Upper lobe of right lung (tissue), 1 donor: Measurements from ENCODE around the gene PRKCQ. TPM values are rescaled to one million over a fixed set of nuclear protein-coding genes. Genes with fewer than 3 reads are reported as not detected.

ENCODE experiments used
- ATAC-seq: fragments of 200-7000 bp; cut with Tn5 transposase; one replicate; pipeline ENCODE4 v1.9.1; 2020; ENCODE audit warnings: mild to moderate bottlenecking, moderate library complexity
- DNase-seq: peaks from one replicate; pipeline ENCODE4 v3.0.0-alpha.2; 2020
- H3K27ac ChIP-seq: fragments of 200-600 bp; one replicate; pipeline ENCODE4 v1.8.0; 2022
- H3K27me3 ChIP-seq: fragments of 200-600 bp; one replicate; pipeline ENCODE4 v1.8.0; 2022; ENCODE audit warnings: mild to moderate bottlenecking
- H3K36me3 ChIP-seq: fragments of 200-600 bp; one replicate; pipeline ENCODE4 v1.8.0; 2022
- H3K4me1 ChIP-seq: fragments of 200-600 bp; one replicate; pipeline ENCODE4 v1.8.0; 2022
- H3K4me3 ChIP-seq: fragments of 200-600 bp; one replicate; pipeline ENCODE4 v1.8.0; 2022; ENCODE audit warnings: mild to moderate bottlenecking
- H3K9me3 ChIP-seq: fragments of 200-600 bp; one replicate; pipeline ENCODE4 v1.8.0; 2022
- intact Hi-C: fragments of 100-400 bp; cut with DNase I; formaldehyde crosslinking; loops from one replicate; pipeline ENCODE4 v1.11.0; 2022
- total RNA-seq: library from RNA; stranded (reverse); fragmentation: NEBNext Ultra II Directional; extraction: Animal tissue kit (Norgen Biotek cat#: 25700); gene quantifications from one replicate; pipeline ENCODE4 v1.2.1, GENCODE V29; 2021
- TF ChIP-seq, protein P1 (sequence below): fragments of 200-600 bp; IDR thresholded peaks from one replicate; pipeline ENCODE4 v1.8.0; 2022; ENCODE audit warnings: antibody characterized with exemption
- donor health status: DM: no; HTN: yes; CAD: no; lungs with severe emphysema.

PRKCQ gene
- total RNA-seq, 1 donor from 2014 or later = 9.8 TPM

DNA sequence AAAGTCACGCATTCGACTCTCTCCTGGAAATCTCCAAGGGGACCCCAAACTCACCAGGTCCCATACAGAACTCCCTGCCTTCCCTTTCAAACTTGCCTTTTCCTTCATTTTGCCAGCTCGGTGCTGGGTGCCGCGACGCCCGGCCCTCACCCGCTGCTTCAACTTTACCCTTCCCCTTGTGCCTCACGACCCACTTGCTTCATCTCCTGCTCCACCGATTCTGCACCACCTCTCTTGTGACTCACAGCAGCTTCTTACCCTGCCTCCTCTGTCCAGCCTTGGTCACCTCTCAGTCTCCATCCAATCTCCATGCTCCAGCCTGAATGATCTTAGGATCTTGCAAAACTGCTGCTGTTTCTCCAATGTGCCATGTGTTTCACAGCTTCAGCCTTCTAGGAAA lies 59.9 kb downstream of the PRKCQ start:
- intact Hi-C loops = no loop called here
- H3K4me1 ChIP-seq = no peaks in the 10 kb centered on the region
- H3K27me3 ChIP-seq = no peaks in the 10 kb centered on the region
- H3K9me3 ChIP-seq = no peaks in the 10 kb centered on the region
- DNase-seq (no peak), ATAC-seq (peak; percentile 62)
- no peak overlapping the region for H3K4me3 ChIP-seq
- TF ChIP-seq, protein P1, sequence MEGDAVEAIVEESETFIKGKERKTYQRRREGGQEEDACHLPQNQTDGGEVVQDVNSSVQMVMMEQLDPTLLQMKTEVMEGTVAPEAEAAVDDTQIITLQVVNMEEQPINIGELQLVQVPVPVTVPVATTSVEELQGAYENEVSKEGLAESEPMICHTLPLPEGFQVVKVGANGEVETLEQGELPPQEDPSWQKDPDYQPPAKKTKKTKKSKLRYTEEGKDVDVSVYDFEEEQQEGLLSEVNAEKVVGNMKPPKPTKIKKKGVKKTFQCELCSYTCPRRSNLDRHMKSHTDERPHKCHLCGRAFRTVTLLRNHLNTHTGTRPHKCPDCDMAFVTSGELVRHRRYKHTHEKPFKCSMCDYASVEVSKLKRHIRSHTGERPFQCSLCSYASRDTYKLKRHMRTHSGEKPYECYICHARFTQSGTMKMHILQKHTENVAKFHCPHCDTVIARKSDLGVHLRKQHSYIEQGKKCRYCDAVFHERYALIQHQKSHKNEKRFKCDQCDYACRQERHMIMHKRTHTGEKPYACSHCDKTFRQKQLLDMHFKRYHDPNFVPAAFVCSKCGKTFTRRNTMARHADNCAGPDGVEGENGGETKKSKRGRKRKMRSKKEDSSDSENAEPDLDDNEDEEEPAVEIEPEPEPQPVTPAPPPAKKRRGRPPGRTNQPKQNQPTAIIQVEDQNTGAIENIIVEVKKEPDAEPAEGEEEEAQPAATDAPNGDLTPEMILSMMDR = no peak
- no peaks in the 10 kb centered on the region for H3K36me3 ChIP-seq
- H3K27ac ChIP-seq = no peak overlapping the region

DNA sequence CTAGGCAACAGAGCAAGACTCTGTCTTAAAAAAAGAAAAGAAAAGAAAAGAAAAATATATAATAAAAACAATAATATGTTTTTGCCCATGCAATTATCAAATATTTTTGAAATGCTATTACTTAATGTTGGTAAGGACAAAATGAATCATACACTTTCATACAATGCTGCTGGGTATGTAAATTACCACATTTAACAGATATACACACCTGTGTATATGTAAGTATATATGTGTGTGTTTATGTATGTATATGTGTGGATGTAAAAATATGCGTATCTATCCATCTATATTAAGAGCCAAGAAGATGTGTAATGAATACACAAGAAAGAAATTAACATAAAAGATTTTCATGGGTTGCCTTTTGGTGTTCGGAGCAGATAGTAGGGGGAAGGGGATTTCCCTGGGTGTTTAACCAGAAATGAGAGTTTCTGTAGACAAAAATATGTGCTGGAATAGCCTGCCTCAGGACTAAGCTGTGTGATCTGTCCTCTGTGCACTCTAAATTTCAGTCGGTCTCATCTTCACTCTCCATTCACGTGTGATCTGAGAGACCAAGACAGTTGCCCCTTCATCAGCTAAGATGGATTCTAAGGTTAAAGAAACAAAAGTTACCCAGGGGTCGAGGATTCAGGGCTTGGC lies 61.2 kb downstream of the PRKCQ start:
- ATAC-seq = no peak
- no peak for DNase-seq
- no peak overlapping the region for H3K27ac ChIP-seq
- no peaks in the 10 kb centered on the region for H3K9me3 ChIP-seq
- H3K36me3 ChIP-seq = no peaks in the 10 kb centered on the region
- TF ChIP-seq, protein P1 = no peak
- no peak overlapping the region for H3K4me3 ChIP-seq
- intact Hi-C loops = no loop called here
- H3K27me3 ChIP-seq = no peaks in the 10 kb centered on the region
- no peaks in the 10 kb centered on the region for H3K4me1 ChIP-seq

DNA sequence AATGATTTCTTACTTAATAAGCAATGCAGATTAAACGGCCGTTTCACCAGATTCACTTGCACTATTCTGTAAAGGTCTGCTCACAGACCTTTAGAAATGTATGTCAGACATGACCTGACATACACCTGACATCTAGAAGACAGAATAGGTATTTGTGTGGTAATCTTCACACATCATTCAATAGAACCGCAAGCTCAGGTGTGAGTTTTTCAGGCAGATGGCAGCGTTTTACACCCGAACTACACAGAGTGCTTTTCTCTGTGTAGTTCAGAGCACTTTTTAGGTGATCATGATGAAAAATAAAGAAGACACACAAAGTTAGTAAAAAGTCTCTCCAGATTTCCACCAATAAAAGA lies 63.2 kb downstream of the PRKCQ start:
- no peak for ATAC-seq
- Histone ChIP-seq H3K4me1 (no peaks in the 10 kb centered on the region), H3K4me3 (no peak overlapping the region), H3K36me3 (no peaks in the 10 kb centered on the region), H3K9me3 (no peaks in the 10 kb centered on the region), H3K27me3 (no peaks in the 10 kb centered on the region), H3K27ac (no peak overlapping the region)
- TF ChIP-seq, protein P1 = no peak
- DNase-seq = no peak
- intact Hi-C loops = no loop called here

DNA sequence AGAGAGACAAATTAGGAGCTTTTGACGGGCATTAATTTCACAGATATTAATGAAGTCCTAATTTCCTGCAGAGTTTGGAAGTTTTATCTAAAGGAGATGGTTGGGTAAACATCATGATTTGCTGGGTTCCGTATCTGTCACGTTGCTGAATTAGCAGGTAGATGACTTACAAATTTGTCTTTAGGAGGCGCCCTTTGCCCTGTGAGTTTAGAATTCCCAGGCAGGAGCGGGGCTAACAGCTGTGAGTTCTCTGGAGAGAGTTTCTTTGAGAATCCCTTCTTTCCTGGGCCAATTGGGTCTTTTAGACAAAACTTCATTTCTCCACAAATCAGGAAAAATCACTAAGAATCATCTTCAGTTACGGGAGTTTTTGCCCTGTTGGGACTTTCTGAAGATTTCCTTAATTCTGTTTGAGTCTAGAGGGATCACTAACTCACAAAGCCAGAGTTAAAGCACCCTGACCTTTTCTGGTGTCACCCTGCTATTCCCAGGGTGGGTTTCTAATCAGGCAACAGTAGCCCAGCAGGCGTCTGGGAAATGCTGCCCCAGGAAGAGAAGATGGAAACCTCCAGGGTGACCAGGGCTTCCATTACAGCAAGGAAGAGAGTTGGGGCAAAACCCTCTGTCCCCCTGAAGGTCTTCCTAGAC lies 63.7 kb downstream of the PRKCQ start:
- Histone ChIP-seq H3K9me3 (no peaks in the 10 kb centered on the region), H3K4me3 (no peak overlapping the region), H3K27me3 (no peaks in the 10 kb centered on the region), H3K36me3 (no peaks in the 10 kb centered on the region), H3K4me1 (no peaks in the 10 kb centered on the region), H3K27ac (no peak overlapping the region)
- TF ChIP-seq, protein P1 = no peak
- DNase-seq (no peak), ATAC-seq (no peak)
- intact Hi-C loops = no loop called here

DNA sequence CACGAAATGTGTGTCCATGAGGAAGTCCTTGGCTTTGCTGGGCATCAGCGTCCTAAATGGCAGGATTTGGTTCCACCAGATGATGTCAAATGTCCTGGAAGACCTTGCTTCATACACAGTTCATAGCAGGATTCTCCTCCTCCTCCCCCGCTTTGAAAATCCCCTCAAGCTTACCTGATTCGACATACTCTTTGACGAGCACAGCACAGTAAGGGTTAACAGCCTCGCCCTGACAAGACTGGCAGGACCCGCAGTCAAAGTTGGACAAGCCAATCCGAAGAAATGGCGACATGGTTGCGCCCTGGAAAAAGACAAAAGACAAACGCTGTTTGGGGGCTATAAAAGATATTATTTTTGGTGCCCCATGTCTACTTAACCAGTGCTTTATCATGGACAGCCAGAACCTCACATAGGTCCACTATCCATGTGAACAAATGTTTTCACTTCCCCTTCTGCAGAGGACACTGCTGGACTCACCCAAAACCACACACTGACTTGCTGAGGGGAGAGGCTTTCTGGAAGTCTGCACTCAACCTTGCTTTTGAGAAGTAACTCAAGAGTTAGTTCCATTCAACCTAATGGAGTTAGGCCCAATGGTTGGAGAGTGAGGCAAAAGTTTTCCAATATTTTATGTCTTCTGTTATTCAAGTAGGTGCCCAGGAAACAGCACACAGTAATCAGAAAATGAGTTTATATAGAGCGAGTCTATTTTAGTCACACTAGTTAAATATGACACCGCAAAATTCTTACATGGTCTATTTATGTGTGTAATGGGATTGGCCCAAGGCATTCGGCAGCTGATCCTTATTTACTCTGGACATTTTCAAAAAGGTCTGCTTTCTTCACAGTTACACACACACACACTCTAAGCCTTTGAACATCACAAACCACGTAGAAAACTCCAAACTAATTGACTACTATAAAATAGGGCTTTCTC lies 65.0 kb downstream of the PRKCQ start:
- H3K4me1 ChIP-seq = no peaks in the 10 kb centered on the region
- no peak overlapping the region for H3K4me3 ChIP-seq
- no peaks in the 10 kb centered on the region for H3K9me3 ChIP-seq
- TF ChIP-seq, protein P1 = no peak
- no peaks in the 10 kb centered on the region for H3K36me3 ChIP-seq
- no peak for DNase-seq
- H3K27ac ChIP-seq = no peak overlapping the region
- ATAC-seq = peak; percentile 88
- intact Hi-C loops = no loop called here
- H3K27me3 ChIP-seq = no peaks in the 10 kb centered on the region
